ENCODE results near the gene NDUFA13. TPM values are rescaled to one million over a fixed set of nuclear protein-coding genes. Genes with fewer than 3 reads are reported as not detected.
"Not testable (repeated sequence)": the region's sequence is repeated elsewhere in the genome, so short reads cannot be mapped to it uniquely, and the experiment has no call there.

The NDUFA13 gene
- total RNA-seq (100 to 1,000 TPM; 183 to 208 TPM), polyA plus RNA-seq (100 to 1,000 TPM; 249 to 307 TPM)
- long read RNA-seq, donor 1, transcript NDUFA13-204 (5 exons, 991 nt): major isoform, 33 of 38 reads
- long read RNA-seq, donor 1, partial matches to known transcripts: 4 of 38 reads
- long read RNA-seq, donor 1, other reads (novel, unspliced or antisense): 0 of 38 reads
- long read RNA-seq, donor 2, transcript NDUFA13-204 (5 exons, 991 nt): major isoform, 65 of 67 reads
- long read RNA-seq, donor 2, partial matches to known transcripts: 2 of 67 reads
- long read RNA-seq, donor 2, other reads (novel, unspliced or antisense): 0 of 67 reads

- Histone ChIP-seq H3K4me1 (ENCODE audit: control insufficient read depth in 1 of 2, insufficient read depth in 2 of 2, low read length in 2 of 2) (no peaks in the 10 kb centered on the region), H3K36me3 (ENCODE audit: control insufficient read depth in 1 of 2, insufficient read depth in 2 of 2, low read length in 1 of 2) (peaks cover 2 to 3% of the 10 kb centered on the region in 2 donors), H3K4me3 (ENCODE audit: low read length in 2 of 2) (peak within 1 kb of the TSS; percentile 72 to 85), H3K27me3 (ENCODE audit: control insufficient read depth in 1 of 2, insufficient read depth in 2 of 2, low read length in 1 of 2) (no peaks in the 10 kb centered on the region), H3K27ac (ENCODE audit: low read depth in 1 of 2, low read length in 2 of 2) (peak within 1 kb of the TSS in 1 of 2 donors; percentile 81), H3K9me3 (ENCODE audit: control insufficient read depth, low read length) (no peaks in the 10 kb centered on the region)
- WGBS, 2 donors: 6 to 7% methylated on average over 61 of the region's 61 CpGs
- peak; percentile 95 for ATAC-seq (ENCODE audit: low FRiP score)
- intact Hi-C loops (cut with DNase I): no loop called here
- peak; percentile 94 to 97 for DNase-seq
These were observed at the start of gene NDUFA13 for GRCh38 chr19:19515642-19516519. Gene NDUFA13, plus strand, starts transcription at chr19:19516225. Its CDS starts 14 bp downstream, at chr19:19516239.

- no peaks in the 10 kb centered on the region for H3K4me1 ChIP-seq (ENCODE audit: control insufficient read depth in 1 of 2, insufficient read depth in 2 of 2, low read length in 2 of 2)
- peaks cover 0 to 8% of the 10 kb centered on the region in 2 donors for H3K36me3 ChIP-seq (ENCODE audit: control insufficient read depth in 1 of 2, insufficient read depth in 2 of 2, low read length in 1 of 2)
- no peak overlapping the region for H3K27ac ChIP-seq (ENCODE audit: low read depth in 1 of 2, low read length in 2 of 2)
- H3K27me3 ChIP-seq (ENCODE audit: control insufficient read depth in 1 of 2, insufficient read depth in 2 of 2, low read length in 1 of 2): no peaks in the 10 kb centered on the region
- ATAC-seq (ENCODE audit: low FRiP score) (no peak), DNase-seq (no peak)
- H3K9me3 ChIP-seq (ENCODE audit: control insufficient read depth, low read length): peaks cover 2% of the 10 kb centered on the region
- intact Hi-C loops (cut with DNase I): no loop called here
- WGBS, 2 donors: 61 to 71% methylated on average over 2 of the region's 2 CpGs
- no peak overlapping the region for H3K4me3 ChIP-seq (ENCODE audit: low read length in 2 of 2)
These were observed 47.5 kb upstream of the NDUFA13 start for GRCh38 chr19:19468424-19469050.

- DNase-seq: no peak
- H3K4me3 ChIP-seq (ENCODE audit: low read length in 2 of 2): no peak overlapping the region
- ATAC-seq (ENCODE audit: low FRiP score): no peak
- intact Hi-C loops (cut with DNase I): no loop called here
- peaks cover 0 to 7% of the 10 kb centered on the region in 2 donors for H3K36me3 ChIP-seq (ENCODE audit: control insufficient read depth in 1 of 2, insufficient read depth in 2 of 2, low read length in 1 of 2)
- H3K27ac ChIP-seq (ENCODE audit: low read depth in 1 of 2, low read length in 2 of 2): no peak overlapping the region
- H3K9me3 ChIP-seq (ENCODE audit: control insufficient read depth, low read length): peaks cover 2% of the 10 kb centered on the region
- H3K4me1 ChIP-seq (ENCODE audit: control insufficient read depth in 1 of 2, insufficient read depth in 2 of 2, low read length in 2 of 2): no peaks in the 10 kb centered on the region
- no peaks in the 10 kb centered on the region for H3K27me3 ChIP-seq (ENCODE audit: control insufficient read depth in 1 of 2, insufficient read depth in 2 of 2, low read length in 1 of 2)
- 95 to 96% methylated on average over 3 of the region's 3 CpGs for WGBS, 2 donors
These were observed 45.4 kb upstream of the NDUFA13 start for GRCh38 chr19:19470579-19470978.

GRCh38 chr19:19471682-19472081, 44.3 kb upstream of the NDUFA13 start:
- WGBS, 2 donors: 81 to 86% methylated on average over 6 of the region's 6 CpGs
- no peaks in the 10 kb centered on the region for H3K27me3 ChIP-seq (ENCODE audit: control insufficient read depth in 1 of 2, insufficient read depth in 2 of 2, low read length in 1 of 2)
- no peak overlapping the region for H3K4me3 ChIP-seq (ENCODE audit: low read length in 2 of 2)
- H3K9me3 ChIP-seq (ENCODE audit: control insufficient read depth, low read length): peaks cover 2% of the 10 kb centered on the region
- no peaks in the 10 kb centered on the region for H3K4me1 ChIP-seq (ENCODE audit: control insufficient read depth in 1 of 2, insufficient read depth in 2 of 2, low read length in 2 of 2)
- ATAC-seq (ENCODE audit: low FRiP score) (no peak), DNase-seq (no peak)
- no peak overlapping the region for H3K27ac ChIP-seq (ENCODE audit: low read depth in 1 of 2, low read length in 2 of 2)
- peaks cover 0 to 2% of the 10 kb centered on the region in 2 donors for H3K36me3 ChIP-seq (ENCODE audit: control insufficient read depth in 1 of 2, insufficient read depth in 2 of 2, low read length in 1 of 2)
- intact Hi-C loops (cut with DNase I): no loop called here

- H3K27ac ChIP-seq (ENCODE audit: low read depth in 1 of 2, low read length in 2 of 2); intact Hi-C loops (cut with DNase I); H3K4me1 ChIP-seq (ENCODE audit: control insufficient read depth in 1 of 2, insufficient read depth in 2 of 2, low read length in 2 of 2); H3K4me3 ChIP-seq (ENCODE audit: low read length in 2 of 2); H3K27me3 ChIP-seq (ENCODE audit: control insufficient read depth in 1 of 2, insufficient read depth in 2 of 2, low read length in 1 of 2); H3K36me3 ChIP-seq (ENCODE audit: control insufficient read depth in 1 of 2, insufficient read depth in 2 of 2, low read length in 1 of 2); H3K9me3 ChIP-seq (ENCODE audit: control insufficient read depth, low read length); ATAC-seq (ENCODE audit: low FRiP score); DNase-seq: not testable (repeated sequence)
- 49 to 63% methylated on average over 5 of the region's 5 CpGs for WGBS, 2 donors
These were observed 43.9 kb upstream of the NDUFA13 start for GRCh38 chr19:19472106-19472505.

- Histone ChIP-seq H3K9me3 (ENCODE audit: control insufficient read depth, low read length) (no peaks in the 10 kb centered on the region), H3K36me3 (ENCODE audit: control insufficient read depth in 1 of 2, insufficient read depth in 2 of 2, low read length in 1 of 2) (no peaks in the 10 kb centered on the region), H3K27me3 (ENCODE audit: control insufficient read depth in 1 of 2, insufficient read depth in 2 of 2, low read length in 1 of 2) (no peaks in the 10 kb centered on the region), H3K27ac (ENCODE audit: low read depth in 1 of 2, low read length in 2 of 2) (no peak overlapping the region), H3K4me1 (ENCODE audit: control insufficient read depth in 1 of 2, insufficient read depth in 2 of 2, low read length in 2 of 2) (no peaks in the 10 kb centered on the region), H3K4me3 (ENCODE audit: low read length in 2 of 2) (no peak overlapping the region)
- intact Hi-C loops (cut with DNase I): no loop called here
- no peak for ATAC-seq (ENCODE audit: low FRiP score)
- DNase-seq: no peak
- WGBS, 2 donors: 60 to 67% methylated on average over 21 of the region's 21 CpGs
These were observed 40.8 kb upstream of the NDUFA13 start for GRCh38 chr19:19475015-19475765.

- Histone ChIP-seq H3K4me3 (ENCODE audit: low read length in 2 of 2) (no peak overlapping the region), H3K27ac (ENCODE audit: low read depth in 1 of 2, low read length in 2 of 2) (no peak overlapping the region), H3K9me3 (ENCODE audit: control insufficient read depth, low read length) (no peaks in the 10 kb centered on the region), H3K36me3 (ENCODE audit: control insufficient read depth in 1 of 2, insufficient read depth in 2 of 2, low read length in 1 of 2) (no peaks in the 10 kb centered on the region), H3K4me1 (ENCODE audit: control insufficient read depth in 1 of 2, insufficient read depth in 2 of 2, low read length in 2 of 2) (no peaks in the 10 kb centered on the region), H3K27me3 (ENCODE audit: control insufficient read depth in 1 of 2, insufficient read depth in 2 of 2, low read length in 1 of 2) (no peaks in the 10 kb centered on the region)
- no peak for DNase-seq
- intact Hi-C loops (cut with DNase I): no loop called here
- ATAC-seq (ENCODE audit: low FRiP score): no peak
- WGBS, 2 donors: 79 to 80% methylated on average over 19 of the region's 19 CpGs
These were observed 39.9 kb upstream of the NDUFA13 start for GRCh38 chr19:19475849-19476828.
